SK-N-SH treated with all-trans-retinoic acid at 6 μM for 48 hours (cell line): Measurements from ENCODE around the gene NEU4.

Experiments used
- BACH2 ChIP-seq: fragments of 250-450 bp; sonication (Bioruptor Pico); IDR thresholded peaks from 2 replicates; pipeline ENCODE4 v1.9.0; 2021; ENCODE audit warnings: mild to moderate bottlenecking, borderline replicate concordance
- CSRNP3 ChIP-seq: fragments of 250-450 bp; sonication (Bioruptor Pico); IDR thresholded peaks from 2 replicates; pipeline ENCODE4 v1.5.1; 2021; ENCODE audit warnings: mild to moderate bottlenecking, moderate library complexity
- ISL1 ChIP-seq: fragments of 250-450 bp; sonication (Bioruptor Pico); IDR thresholded peaks from 2 replicates; pipeline ENCODE4 v2.1.2; 2022; ENCODE audit warnings: mild to moderate bottlenecking, moderate library complexity
- OSR1 ChIP-seq: fragments of 250-450 bp; sonication (Bioruptor Pico); IDR thresholded peaks from 2 replicates; pipeline ENCODE4 v1.8.0; 2022; ENCODE audit warnings: moderate library complexity, mild to moderate bottlenecking, inconsistent platforms
- RARB ChIP-seq: fragments of 250-450 bp; sonication (Bioruptor Pico); IDR thresholded peaks from 2 replicates; pipeline ENCODE4 v1.8.0; 2021; ENCODE audit warnings: mild to moderate bottlenecking, moderate library complexity
- SNAI2 ChIP-seq: fragments of 250-450 bp; sonication (Bioruptor Pico); IDR thresholded peaks from 2 replicates; pipeline ENCODE4 v1.5.0; 2020; ENCODE audit warnings: mild to moderate bottlenecking, moderate library complexity
- TOX ChIP-seq: fragments of 250-450 bp; sonication (Bioruptor Pico); IDR thresholded peaks from 2 replicates; pipeline ENCODE4 v1.8.0; 2021; ENCODE audit warnings: mild to moderate bottlenecking, moderate library complexity, borderline replicate concordance
- TSHZ2 ChIP-seq: fragments of 250-450 bp; sonication (Bioruptor Pico); IDR thresholded peaks from 2 replicates; pipeline ENCODE4 v1.5.0; 2020; ENCODE audit warnings: mild to moderate bottlenecking, moderate library complexity
- ZFP3 ChIP-seq: fragments of 250-450 bp; sonication (Bioruptor Pico); IDR thresholded peaks from 2 replicates; pipeline ENCODE4 v1.5.0; 2020; ENCODE audit warnings: mild to moderate bottlenecking, moderate library complexity
- ZNF565 ChIP-seq: fragments of 450-650 bp; formaldehyde crosslinking; conservative IDR thresholded peaks from 2 replicates; pipeline ENCODE4 v1.5.0; 2020; ENCODE audit warnings: low read depth, mild to moderate bottlenecking, moderate library complexity

GRCh38 chr2:241764275-241765241, 44.4 kb upstream of the NEU4 start:
- no peak for TF ChIP-seq ZFP3 (CRISPR knock-in tag)
- TF ChIP-seq SNAI2 (CRISPR knock-in tag) = no peak
- no peak for TF ChIP-seq TSHZ2 (CRISPR knock-in tag)
- TF ChIP-seq BACH2 (CRISPR knock-in tag) = no peak
- TF ChIP-seq CSRNP3 (CRISPR knock-in tag) = no peak
- no peak for TF ChIP-seq ZNF565 (CRISPR knock-in tag)
- TF ChIP-seq RARB = no peak
- no peak for TF ChIP-seq OSR1 (CRISPR knock-in tag)
- no peak for TF ChIP-seq TOX
- no peak for TF ChIP-seq ISL1 (CRISPR knock-in tag)
